Effector CD4-positive, alpha-beta T cell (primary cell): ENCODE measurements around the gene TCEANC2.
"Not testable (repeated sequence)": the region's sequence is repeated elsewhere in the genome, so short reads cannot be mapped to it uniquely, and the experiment has no call there.

ENCODE experiments used
- DNase-seq: peaks from one replicate; pipeline ENCODE4 v3.0.0-alpha.2; 2020

TCEANC2 gene

GRCh38 chr1:54091666-54092065 is 38.3 kb downstream of the TCEANC2 start:
- DNase-seq = no peak

DNA sequence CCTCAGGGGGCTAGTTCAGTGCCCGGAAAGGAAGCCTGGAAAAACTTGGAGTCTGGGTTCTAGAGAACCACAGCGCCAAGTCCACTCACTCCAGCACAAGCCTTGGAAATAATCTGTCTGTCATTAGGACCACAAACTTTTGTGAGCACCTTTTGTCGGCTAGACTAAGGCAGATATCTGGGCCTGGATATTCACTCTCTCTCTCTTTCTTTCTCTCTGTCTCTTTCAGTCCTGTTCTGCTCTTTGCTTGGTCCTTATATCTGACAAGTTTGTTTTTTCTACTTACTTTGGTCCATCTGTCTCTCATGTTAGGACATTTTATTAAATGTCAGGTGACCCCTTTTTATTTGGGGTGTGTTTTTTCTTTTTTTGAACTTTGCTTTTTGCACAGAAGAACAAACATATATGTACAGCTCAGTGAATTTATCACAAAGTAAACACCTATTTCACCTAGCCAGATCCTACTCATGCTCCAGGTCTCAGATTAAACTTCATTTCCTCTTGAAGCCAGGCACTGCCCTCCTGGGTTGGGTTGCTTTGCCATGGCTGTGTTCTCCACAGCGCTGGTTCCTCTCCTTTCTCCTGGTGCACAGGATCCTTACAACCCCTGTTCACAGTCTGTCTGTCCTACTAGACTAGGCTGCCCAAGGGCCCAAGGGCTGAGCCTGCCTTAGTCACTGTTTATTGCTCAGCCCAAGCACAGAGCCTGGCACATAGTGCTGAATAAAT is 40.8 kb downstream of the TCEANC2 start:
- DNase-seq = no peak

DNA sequence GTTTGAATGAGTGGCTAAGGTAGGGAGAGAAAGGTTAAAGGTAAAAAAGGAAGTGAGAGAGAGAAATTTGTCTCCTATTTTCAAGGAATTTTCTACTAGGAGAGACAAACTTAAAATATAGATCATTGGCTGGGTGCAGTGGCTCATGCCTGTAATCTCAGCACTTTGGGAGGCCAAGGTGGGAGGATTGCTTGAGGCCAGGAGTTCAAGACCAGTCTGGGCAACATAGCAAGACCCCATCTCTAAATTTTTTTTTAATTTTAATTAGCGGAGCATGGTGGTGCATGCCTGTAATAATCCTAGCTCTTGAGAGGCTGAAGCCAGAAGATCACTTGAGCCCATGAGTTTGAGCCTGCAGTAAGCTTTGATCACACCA is 41.3 kb downstream of the TCEANC2 start:
- not testable (repeated sequence) for DNase-seq

GRCh38 chr1:54095546-54096226 is 42.3 kb downstream of the TCEANC2 start:
- DNase-seq = no peak

DNA sequence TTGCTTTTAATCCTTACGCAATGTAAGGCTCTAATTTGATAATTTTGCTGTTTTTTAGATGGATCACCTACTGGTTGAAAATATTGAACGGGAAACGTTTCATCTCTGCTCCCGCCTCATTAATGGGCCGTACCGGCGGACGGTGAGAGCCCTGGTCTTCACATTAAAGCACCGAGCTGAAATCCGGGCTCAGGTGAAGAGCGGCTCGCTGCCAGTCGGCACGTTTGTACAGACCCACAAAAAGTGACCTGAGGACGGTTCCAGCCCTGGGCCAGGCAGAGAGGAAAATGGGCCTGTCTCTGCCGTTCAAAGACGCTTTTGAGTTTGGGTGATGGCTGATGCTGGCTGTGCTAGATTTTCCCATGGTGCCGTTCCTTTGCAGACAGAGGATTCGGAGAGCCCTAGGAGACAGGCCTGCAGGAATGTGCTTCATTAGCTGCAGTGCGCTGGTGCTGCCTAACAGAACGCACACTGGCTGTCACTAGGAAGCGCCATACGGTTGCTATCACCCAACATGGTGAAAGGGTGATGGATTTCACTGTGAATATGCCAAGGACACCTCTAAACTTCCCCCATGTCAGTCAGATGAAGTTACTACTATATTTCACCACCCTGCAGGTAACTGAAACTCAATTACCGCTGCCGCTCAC is 42.9 kb downstream of the TCEANC2 start:
- DNase-seq = no peak

DNA sequence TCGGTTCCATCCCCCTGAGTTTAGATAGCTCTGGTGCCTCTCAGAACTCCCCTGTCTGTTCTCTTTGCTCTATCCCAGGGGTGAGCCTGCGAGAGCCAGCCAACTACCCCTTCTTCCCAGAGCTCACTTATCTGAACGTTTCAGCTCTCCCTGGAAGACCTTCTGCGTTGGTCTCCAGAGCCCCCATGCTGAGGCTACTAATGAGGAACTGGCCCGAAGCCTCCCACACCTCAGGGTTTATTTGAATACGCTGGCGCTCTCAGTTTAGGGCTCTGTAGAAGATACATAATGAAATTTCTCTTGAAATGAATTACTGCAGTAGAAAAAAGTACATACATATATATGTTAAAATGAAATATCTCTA is 43.5 kb downstream of the TCEANC2 start:
- no peak for DNase-seq

- DNase-seq = no peak
Observed at GRCh38 chr1:54099061-54099610, 45.7 kb downstream of the TCEANC2 start.

DNA sequence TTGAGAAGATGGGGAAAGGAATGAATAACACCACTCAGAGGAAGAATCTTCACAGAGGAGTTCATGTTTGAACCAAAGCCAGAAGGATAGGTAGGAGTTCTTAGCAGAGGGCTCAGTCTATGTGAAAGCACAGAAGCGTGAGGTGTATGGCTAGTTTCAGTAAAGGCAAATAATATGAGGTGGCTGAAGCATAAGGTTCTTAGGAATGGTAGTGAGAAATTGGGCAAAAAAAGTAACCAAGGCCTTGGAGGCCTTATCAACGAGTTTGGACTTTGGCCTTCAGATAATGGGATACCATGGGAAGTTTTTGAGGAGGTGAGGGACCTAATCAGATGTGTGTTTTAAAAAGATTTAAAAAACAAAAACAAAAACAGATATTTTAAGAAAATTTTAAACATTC is 47.1 kb downstream of the TCEANC2 start:
- DNase-seq = no peak

DNA sequence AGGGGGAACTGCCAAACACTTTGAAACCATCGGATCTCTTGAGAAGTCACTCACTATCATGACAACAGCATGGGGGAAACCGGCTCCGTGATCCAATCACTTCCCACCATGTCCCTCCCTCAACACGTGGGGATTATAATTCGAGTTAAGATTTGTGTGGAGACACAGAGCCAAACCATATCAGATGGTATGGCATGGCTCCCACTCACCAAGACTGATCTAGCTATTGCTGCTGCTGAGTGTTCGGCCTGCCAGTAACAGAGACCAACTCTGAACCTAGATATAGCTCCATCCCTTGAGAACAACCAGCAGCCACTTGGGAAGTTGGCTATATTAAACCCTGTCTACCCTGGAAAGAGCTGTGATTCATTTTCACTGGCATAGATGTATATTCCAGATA is 50.0 kb downstream of the TCEANC2 start:
- no peak for DNase-seq

- not testable (repeated sequence) for DNase-seq
Observed at GRCh38 chr1:54104613-54105012, 51.2 kb downstream of the TCEANC2 start.

DNA sequence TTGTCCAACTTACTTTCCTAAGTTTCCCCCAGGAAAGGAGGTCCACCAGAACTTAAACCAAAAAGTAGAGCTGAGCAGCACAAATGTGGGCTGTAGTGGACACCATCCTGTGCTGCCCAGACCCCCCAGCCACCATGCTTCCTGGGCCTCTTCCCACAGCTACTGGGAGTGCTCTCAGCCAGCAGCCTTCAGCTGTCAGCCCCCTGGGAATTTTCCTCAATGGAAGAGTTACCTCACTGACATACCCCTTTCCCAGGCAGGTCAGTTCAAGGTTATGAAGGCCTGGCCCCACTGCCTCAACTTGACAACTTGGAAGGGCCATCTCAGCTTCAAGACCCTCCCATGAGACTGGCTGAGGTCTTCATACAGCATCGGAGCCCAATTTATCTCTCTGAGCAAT is 51.7 kb downstream of the TCEANC2 start:
- no peak for DNase-seq

DNA sequence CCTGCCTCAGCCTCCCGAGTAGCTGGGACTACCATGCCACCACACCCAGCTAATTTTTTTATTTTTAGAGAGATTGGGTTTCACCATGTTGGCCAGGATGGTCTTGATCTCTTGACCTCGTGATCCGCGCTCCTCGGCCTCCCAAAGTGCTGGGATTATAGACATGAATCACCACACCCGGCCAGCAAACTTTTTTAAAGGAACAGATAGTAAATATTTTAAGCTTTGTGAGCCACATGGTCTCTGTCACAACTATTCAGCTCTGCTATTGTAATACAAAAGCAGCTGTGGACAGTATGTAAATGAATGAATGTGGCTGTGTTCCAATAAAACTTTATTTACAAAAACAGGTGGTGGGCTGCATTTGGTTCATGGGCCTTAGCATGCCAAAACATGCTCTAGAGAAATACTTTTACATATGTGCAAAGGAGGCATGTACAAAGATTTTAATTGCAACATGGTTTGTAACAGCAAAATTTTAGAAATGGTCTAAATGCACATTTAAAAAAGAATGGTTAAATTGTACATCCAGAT is 52.4 kb downstream of the TCEANC2 start:
- DNase-seq = no peak

GRCh38 chr1:54107131-54107530 is 53.7 kb downstream of the TCEANC2 start:
- no peak for DNase-seq

DNA sequence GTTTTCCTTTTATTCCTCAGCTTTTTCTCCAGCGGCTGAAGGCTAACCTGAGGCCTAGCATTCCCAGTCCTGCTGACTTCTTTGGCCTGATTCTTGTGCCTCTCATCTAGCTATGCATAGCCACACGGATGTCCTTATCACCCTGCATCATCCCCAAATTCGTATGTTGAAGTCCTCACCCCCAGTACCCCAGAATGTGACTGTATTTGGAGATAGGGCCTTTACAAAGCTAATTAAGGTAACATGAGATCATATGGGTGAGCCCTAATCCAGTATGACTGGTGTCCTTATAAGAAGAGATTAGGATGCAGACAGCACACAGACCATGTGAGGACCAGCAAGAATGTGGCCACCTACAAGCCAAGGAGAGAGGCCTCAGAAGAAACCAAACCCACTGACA is 54.7 kb downstream of the TCEANC2 start:
- no peak for DNase-seq

GRCh38 chr1:54109129-54110090 is 56.0 kb downstream of the TCEANC2 start:
- DNase-seq = no peak

- no peak for DNase-seq
Observed at GRCh38 chr1:54110996-54111395, 57.6 kb downstream of the TCEANC2 start.

DNA sequence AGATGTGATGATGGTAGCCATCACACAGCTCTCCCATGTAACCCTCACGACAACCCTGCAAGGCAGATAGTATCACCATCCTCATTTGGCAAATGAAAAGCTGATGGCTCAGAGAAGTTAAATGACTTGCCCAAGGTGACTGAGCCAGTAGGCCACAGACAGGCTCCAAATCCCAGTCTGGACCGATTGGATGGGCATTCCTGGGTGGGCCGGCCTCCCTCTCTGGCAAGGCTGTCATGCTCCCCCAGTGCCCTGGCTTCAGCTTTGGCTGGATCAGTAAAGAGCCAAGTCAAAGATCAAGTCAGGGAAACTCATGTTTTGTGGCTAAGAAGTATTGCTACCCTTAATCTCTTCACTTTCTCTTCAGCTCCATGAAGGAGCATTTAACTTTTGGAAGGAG is 58.2 kb downstream of the TCEANC2 start:
- no peak for DNase-seq

DNA sequence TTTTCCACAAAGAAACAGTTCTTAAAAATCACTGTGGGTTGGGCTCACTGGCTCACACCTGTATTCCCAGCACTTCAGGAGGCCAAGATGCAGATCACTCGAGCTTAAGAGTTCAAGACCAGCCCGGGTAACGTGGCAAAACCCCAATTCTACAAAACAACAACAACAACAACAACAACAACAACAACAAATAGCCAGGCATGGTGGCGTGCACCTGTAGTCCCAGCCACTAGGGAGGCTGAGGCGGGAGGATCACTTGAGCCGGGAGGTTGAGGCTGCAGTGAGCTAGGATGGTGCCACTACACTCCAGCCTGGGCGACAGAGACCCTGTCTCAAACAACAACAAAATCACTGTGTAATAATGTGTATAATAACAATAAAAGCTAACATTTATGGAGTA is 58.6 kb downstream of the TCEANC2 start:
- no peak for DNase-seq

DNA sequence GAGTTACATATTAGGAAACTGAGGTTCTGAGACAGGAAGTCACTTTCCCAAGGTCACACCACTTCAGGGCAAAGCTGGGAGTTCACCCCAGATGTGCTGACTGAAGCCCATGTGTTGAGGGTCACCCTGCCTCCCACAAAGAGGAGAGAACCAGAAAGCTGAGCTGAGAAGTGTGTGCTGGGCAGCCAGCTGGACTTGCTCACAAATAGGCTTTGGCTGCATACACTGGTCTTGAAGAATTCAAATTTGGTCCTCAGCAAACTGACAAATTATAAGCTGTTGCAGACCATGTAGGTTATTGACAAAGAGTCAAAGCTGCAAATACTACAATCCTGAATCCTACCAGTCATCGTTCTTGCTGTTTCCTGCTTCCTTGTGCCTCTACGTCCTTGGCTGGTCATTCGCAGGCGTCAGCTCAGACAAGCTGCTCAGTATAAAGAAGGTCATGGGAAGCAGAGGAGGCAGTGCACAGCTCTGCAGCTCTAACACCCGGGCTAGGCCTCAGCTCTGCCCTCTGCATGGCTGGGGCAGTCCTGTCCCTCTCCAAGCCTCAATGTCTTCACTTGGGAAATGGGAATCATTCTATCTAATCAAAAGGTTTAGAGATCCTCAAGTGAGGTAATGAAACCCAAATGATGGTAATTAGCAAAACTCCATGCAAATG is 59.4 kb downstream of the TCEANC2 start:
- no peak for DNase-seq

DNA sequence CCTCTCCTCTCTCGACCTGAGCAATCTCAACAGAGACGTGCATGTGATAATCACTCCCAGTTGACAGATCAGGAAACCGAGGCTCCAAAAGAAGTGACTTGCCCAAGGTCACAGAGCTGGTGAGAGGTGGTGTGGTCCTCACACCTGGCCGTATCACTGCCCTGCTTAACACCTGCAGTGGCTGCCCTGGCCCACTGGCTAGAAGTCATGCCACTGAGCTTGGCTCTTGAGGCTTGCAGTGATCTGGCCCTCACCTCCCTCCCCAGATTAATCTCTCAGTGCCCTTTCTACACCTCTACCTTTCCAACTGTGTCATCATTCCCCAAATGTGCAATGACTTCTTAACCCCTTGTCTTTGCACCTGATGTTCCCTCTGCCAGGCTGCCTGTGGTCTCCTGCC is 60.6 kb downstream of the TCEANC2 start:
- DNase-seq = no peak

- no peak for DNase-seq
Observed at GRCh38 chr1:54114955-54115354, 61.5 kb downstream of the TCEANC2 start.

DNA sequence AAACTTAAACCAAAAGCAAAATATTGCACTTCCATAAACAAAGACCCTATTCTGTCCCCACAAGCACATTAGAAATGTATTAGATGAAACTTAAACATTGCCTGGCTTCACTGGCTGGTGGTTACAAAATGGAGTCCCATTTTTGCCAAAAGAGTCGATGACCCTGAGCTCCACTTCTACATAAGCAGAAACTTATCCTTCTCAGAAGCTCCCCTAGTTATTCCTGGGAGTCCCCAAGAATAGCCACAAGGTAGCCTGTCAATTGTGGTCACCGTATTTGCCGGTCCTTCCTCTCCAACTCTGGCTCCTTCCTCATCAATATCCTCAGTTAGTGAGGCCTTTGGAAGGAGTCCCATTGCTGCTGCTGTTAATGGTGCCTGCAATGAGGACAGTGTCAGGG is 62.1 kb downstream of the TCEANC2 start:
- DNase-seq = no peak
